A673 (cell line): ENCODE measurements around the gene KLRF2.
"Not testable (repeated sequence)": the region's sequence is repeated elsewhere in the genome, so short reads cannot be mapped to it uniquely, and the experiment has no call there.

ENCODE experiments used
- EZH2 ChIP-seq: fragments of 200-600 bp; sonication (generic); IDR thresholded peaks from 2 replicates; pipeline ENCODE4 v1.6.1; 2017; ENCODE audit warnings: borderline replicate concordance, low read depth, mild to moderate bottlenecking, mixed read lengths, antibody characterized with exemption, low read length; ENCODE audit not compliant: poor library complexity, severe bottlenecking
- TF ChIP-seq, protein P1 (sequence below): fragments of 300-800, 200-600 bp; sonication (generic); conservative IDR thresholded peaks from 2 replicates; pipeline ENCODE4 v1.5.1; 2017; ENCODE audit warnings: low read depth, mild to moderate bottlenecking, antibody characterized with exemption, low read length, moderate library complexity, mixed read lengths

DNA sequence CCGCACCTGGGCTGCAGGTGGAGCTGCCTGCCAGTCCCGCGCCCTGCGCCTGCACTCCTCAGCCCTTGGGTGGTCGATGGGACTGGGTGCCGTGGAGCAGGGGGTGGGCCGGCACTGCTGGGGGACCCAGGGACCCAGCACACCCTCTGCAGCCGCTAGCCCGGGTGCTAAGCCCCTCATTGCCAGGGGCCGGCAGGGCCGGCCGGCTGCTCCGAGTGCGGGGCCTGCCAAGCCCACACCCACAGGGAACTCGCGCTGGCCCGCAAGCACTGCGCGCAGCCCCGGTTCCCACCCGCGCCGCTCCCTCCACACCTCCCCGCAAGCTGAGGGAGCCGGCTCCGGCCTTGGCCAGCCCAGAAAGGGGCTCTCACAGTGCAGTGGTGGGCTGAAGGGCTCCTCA is 5.2 kb upstream of the KLRF2 start:
- not testable (repeated sequence) for TF ChIP-seq EZH2
- TF ChIP-seq, protein P1, sequence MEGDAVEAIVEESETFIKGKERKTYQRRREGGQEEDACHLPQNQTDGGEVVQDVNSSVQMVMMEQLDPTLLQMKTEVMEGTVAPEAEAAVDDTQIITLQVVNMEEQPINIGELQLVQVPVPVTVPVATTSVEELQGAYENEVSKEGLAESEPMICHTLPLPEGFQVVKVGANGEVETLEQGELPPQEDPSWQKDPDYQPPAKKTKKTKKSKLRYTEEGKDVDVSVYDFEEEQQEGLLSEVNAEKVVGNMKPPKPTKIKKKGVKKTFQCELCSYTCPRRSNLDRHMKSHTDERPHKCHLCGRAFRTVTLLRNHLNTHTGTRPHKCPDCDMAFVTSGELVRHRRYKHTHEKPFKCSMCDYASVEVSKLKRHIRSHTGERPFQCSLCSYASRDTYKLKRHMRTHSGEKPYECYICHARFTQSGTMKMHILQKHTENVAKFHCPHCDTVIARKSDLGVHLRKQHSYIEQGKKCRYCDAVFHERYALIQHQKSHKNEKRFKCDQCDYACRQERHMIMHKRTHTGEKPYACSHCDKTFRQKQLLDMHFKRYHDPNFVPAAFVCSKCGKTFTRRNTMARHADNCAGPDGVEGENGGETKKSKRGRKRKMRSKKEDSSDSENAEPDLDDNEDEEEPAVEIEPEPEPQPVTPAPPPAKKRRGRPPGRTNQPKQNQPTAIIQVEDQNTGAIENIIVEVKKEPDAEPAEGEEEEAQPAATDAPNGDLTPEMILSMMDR = not testable (repeated sequence)
